GM23338 (cell line): ENCODE results near the gene BRK1.

Experiments used
- CTCF ChIP-seq, 2 experiments: fragments of 200-600 bp in 1 of 2; sonication (generic) in 1 of 2; conservative IDR thresholded peaks; 2 replicates each; pipeline versions ENCODE4 v1.5.1 to v1.6.1; 2016 to 2017; ENCODE audit warnings: antibody characterized with exemption in 2 of 2, low read depth in 2 of 2, mild to moderate bottlenecking in 2 of 2, moderate library complexity in 1 of 2
- EZH2 ChIP-seq: fragments of 200-600 bp; sonication (generic); IDR thresholded peaks from one replicate; pipeline ENCODE4 v1.8.0; 2017; ENCODE audit warnings: antibody characterized with exemption, mild to moderate bottlenecking, low read depth; ENCODE audit not compliant: unreplicated experiment
- POLR2AphosphoS5 ChIP-seq: IDR thresholded peaks from 2 replicates; pipeline ENCODE4 v1.6.1; 2016; ENCODE audit warnings: antibody characterized with exemption, low read depth
- REST ChIP-seq: IDR thresholded peaks from one replicate; pipeline ENCODE4 v1.6.1; 2018; ENCODE audit warnings: antibody characterized with exemption; ENCODE audit not compliant: unreplicated experiment

- TF ChIP-seq CTCF (conservative IDR thresholded peaks at IDR 0.05; ENCODE audit: low read depth in 2 of 2) (no peak), EZH2 (no peak), REST (no peak), POLR2AphosphoS5 (no peak)
Measured at GRCh38 chr3:10108091-10108490, 7.4 kb upstream of the BRK1 start, which contains the start of gene FANCD2OS.
